HEK293 (cell line): Measurements from ENCODE around the gene NCK2.

ENCODE experiments used
- CTCF ChIA-PET: fragments of 350-600 bp; formaldehyde crosslinking; extraction: SDS; loops from one replicate; lab custom pipeline; 2021; ENCODE audit warnings: antibody characterized with exemption; lab: Yijun Ruan, JAX
- POLR2A ChIA-PET: fragments of 300-600 bp; formaldehyde crosslinking; extraction: SDS; loops from one replicate; lab custom pipeline; 2020; ENCODE audit warnings: antibody characterized with exemption, inconsistent platforms; lab: Yijun Ruan, JAX
- H3K27ac ChIP-seq: fragments of 200-500 bp; sonication (Bioruptor generic); 2 replicates; pipeline ENCODE4 v1.5.1; 2014; ENCODE audit warnings: low read depth, low read length, control low read depth, inconsistent platforms; ENCODE audit errors: extremely low read depth
- H3K36me3 ChIP-seq, 2 experiments: fragments of 200-500 bp in 1 of 2; sonication (Bioruptor generic) in 1 of 2; 1 replicate in 1 of 2; 2 replicates in 1 of 2; pipeline ENCODE4 v1.5.1; 2014 to 2017; ENCODE audit warnings: inconsistent platforms in 2 of 2, low read length in 2 of 2; ENCODE audit not compliant: control insufficient read depth in 2 of 2, insufficient read depth in 1 of 2
- H3K4me1 ChIP-seq: fragments of 200-500 bp; sonication (Bioruptor generic); 2 replicates; pipeline ENCODE4 v1.5.1; 2014; ENCODE audit warnings: mild to moderate bottlenecking, low read length, inconsistent platforms; ENCODE audit not compliant: control insufficient read depth, insufficient read depth
- H3K4me3 ChIP-seq: 2 replicates; pipeline ENCODE4 v1.5.1; 2011; ENCODE audit warnings: low read depth, mild to moderate bottlenecking, control low read depth, low read length, moderate library complexity
- H3K9me3 ChIP-seq: fragments of 200-500 bp; sonication (Bioruptor generic); 2 replicates; pipeline ENCODE4 v1.5.1; 2014; ENCODE audit warnings: low read depth, low read length, inconsistent platforms; ENCODE audit not compliant: control insufficient read depth, insufficient read depth
- BCL11A ChIP-seq: fragments of 450-650 bp; formaldehyde crosslinking; IDR thresholded peaks from 2 replicates; pipeline ENCODE4 v1.5.1; 2016; ENCODE audit warnings: low read depth, missing biosample characterization, missing genetic modification characterization
- BCL11B ChIP-seq: fragments of 450-650 bp; formaldehyde crosslinking; IDR thresholded peaks from 2 replicates; pipeline ENCODE4 v1.5.1; 2016; ENCODE audit warnings: low read depth, missing biosample characterization, missing genetic modification characterization
- GLI4 ChIP-seq: fragments of 450-650 bp; formaldehyde crosslinking; IDR thresholded peaks from 2 replicates; pipeline ENCODE4 v1.5.1; 2016; ENCODE audit warnings: missing biosample characterization, missing genetic modification characterization
- GLIS1 ChIP-seq: fragments of 450-650 bp; formaldehyde crosslinking; IDR thresholded peaks from 2 replicates; pipeline ENCODE4 v1.5.1; 2016; ENCODE audit warnings: missing biosample characterization, missing genetic modification characterization
- MZF1 ChIP-seq: fragments of 450-650 bp; formaldehyde crosslinking; IDR thresholded peaks from 2 replicates; pipeline ENCODE4 v1.5.1; 2017; ENCODE audit warnings: missing biosample characterization, missing genetic modification characterization, borderline replicate concordance
- PRDM6 ChIP-seq: fragments of 450-650 bp; formaldehyde crosslinking; IDR thresholded peaks from 2 replicates; pipeline ENCODE4 v1.5.1; 2017; ENCODE audit warnings: missing biosample characterization, missing genetic modification characterization
- SP7 ChIP-seq: fragments of 450-650 bp; formaldehyde crosslinking; IDR thresholded peaks from 2 replicates; pipeline ENCODE4 v1.5.1; 2016; ENCODE audit warnings: missing biosample characterization, missing genetic modification characterization
- ZNF19 ChIP-seq: fragments of 450-650 bp; formaldehyde crosslinking; IDR thresholded peaks from 2 replicates; pipeline ENCODE4; 2016; ENCODE audit warnings: missing biosample characterization, missing genetic modification characterization, low read depth
- ZNF211 ChIP-seq: fragments of 450-650 bp; formaldehyde crosslinking; IDR thresholded peaks from 2 replicates; pipeline ENCODE4 v1.5.1; 2016; ENCODE audit warnings: low read depth, missing biosample characterization, missing genetic modification characterization
- ZNF324 ChIP-seq: fragments of 450-650 bp; formaldehyde crosslinking; IDR thresholded peaks from 2 replicates; pipeline ENCODE4 v1.5.1; 2016; ENCODE audit warnings: missing biosample characterization, missing genetic modification characterization
- ZNF48 ChIP-seq: fragments of 450-650 bp; formaldehyde crosslinking; IDR thresholded peaks from 2 replicates; pipeline ENCODE4 v1.5.1; 2016; ENCODE audit warnings: missing biosample characterization, missing genetic modification characterization
- ZNF521 ChIP-seq: fragments of 450-650 bp; formaldehyde crosslinking; IDR thresholded peaks from 2 replicates; pipeline ENCODE4 v1.5.1; 2017; ENCODE audit warnings: missing biosample characterization, mild to moderate bottlenecking, missing genetic modification characterization
- ZNF529 ChIP-seq: fragments of 450-650 bp; formaldehyde crosslinking; IDR thresholded peaks from 2 replicates; pipeline ENCODE4 v1.5.1; 2017; ENCODE audit warnings: missing genetic modification characterization, missing biosample characterization; ENCODE audit not compliant: insufficient replicate concordance
- ZNF560 ChIP-seq: fragments of 450-650 bp; formaldehyde crosslinking; IDR thresholded peaks from 2 replicates; pipeline ENCODE4 v1.5.1; 2017; ENCODE audit warnings: missing biosample characterization, missing genetic modification characterization, borderline replicate concordance
- ZNF585B ChIP-seq: fragments of 450-650 bp; formaldehyde crosslinking; IDR thresholded peaks from 2 replicates; pipeline ENCODE4 v1.5.1; 2016; ENCODE audit warnings: missing biosample characterization, missing genetic modification characterization
- ZNF692 ChIP-seq: fragments of 450-650 bp; formaldehyde crosslinking; IDR thresholded peaks from 2 replicates; pipeline ENCODE4 v1.5.1; 2016; ENCODE audit warnings: missing biosample characterization, missing genetic modification characterization
- TF ChIP-seq, protein P1 (sequence below): fragments of 450-650 bp; formaldehyde crosslinking; IDR thresholded peaks from 2 replicates; pipeline ENCODE4 v1.5.1; 2016; ENCODE audit warnings: missing biosample characterization, missing genetic modification characterization
- TF ChIP-seq, protein P2 (sequence below): fragments of 450-650 bp; formaldehyde crosslinking; conservative IDR thresholded peaks from 2 replicates; pipeline ENCODE4 v1.5.1; 2016; ENCODE audit warnings: low read depth, missing biosample characterization, missing genetic modification characterization
- TF ChIP-seq, protein P3 (sequence below): fragments of 450-650 bp; IDR thresholded peaks from 2 replicates; pipeline ENCODE4 v1.5.1; 2018; ENCODE audit warnings: missing biosample characterization, mild to moderate bottlenecking, missing genetic modification characterization

Gene NCK2

DNA sequence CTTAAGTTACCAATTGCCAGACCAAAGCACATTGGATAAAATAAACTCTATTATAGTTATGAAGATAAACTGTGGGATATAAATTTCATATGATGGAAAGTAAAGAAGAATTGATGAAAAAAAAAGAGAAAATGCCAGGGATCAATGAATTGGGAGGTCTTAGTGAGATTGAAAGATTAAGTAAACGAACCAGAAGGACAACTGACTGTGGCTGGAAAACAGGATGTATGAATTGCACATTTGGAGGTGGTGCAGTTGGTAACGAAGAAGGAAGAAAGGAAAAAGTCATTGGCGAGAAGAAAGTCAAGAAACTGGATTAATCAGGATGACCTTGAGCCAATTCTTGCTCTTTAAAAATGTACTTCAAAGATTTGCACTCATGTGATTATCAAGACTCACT is 166.7 kb downstream of the NCK2 start:
- ChIA-PET POLR2A (no interaction called here), CTCF (no interaction called here)
- H3K36me3 ChIP-seq, result no peaks in the 10 kb centered on the region
- no peaks in the 10 kb centered on the region for H3K4me1 ChIP-seq
- H3K4me3 ChIP-seq, result no peak overlapping the region
- H3K9me3 ChIP-seq, result no peaks in the 10 kb centered on the region
- TF ChIP-seq, protein P1, sequence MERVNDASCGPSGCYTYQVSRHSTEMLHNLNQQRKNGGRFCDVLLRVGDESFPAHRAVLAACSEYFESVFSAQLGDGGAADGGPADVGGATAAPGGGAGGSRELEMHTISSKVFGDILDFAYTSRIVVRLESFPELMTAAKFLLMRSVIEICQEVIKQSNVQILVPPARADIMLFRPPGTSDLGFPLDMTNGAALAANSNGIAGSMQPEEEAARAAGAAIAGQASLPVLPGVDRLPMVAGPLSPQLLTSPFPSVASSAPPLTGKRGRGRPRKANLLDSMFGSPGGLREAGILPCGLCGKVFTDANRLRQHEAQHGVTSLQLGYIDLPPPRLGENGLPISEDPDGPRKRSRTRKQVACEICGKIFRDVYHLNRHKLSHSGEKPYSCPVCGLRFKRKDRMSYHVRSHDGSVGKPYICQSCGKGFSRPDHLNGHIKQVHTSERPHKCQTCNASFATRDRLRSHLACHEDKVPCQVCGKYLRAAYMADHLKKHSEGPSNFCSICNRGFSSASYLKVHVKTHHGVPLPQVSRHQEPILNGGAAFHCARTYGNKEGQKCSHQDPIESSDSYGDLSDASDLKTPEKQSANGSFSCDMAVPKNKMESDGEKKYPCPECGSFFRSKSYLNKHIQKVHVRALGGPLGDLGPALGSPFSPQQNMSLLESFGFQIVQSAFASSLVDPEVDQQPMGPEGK, result no peak
- TF ChIP-seq GLIS1 (tag by site-specific recombination), result no peak
- no peak for TF ChIP-seq ZNF48 (tag by site-specific recombination)
- no peak for TF ChIP-seq GLI4
- no peak for TF ChIP-seq ZNF521 (tag by site-specific recombination)
- TF ChIP-seq, protein P2, sequence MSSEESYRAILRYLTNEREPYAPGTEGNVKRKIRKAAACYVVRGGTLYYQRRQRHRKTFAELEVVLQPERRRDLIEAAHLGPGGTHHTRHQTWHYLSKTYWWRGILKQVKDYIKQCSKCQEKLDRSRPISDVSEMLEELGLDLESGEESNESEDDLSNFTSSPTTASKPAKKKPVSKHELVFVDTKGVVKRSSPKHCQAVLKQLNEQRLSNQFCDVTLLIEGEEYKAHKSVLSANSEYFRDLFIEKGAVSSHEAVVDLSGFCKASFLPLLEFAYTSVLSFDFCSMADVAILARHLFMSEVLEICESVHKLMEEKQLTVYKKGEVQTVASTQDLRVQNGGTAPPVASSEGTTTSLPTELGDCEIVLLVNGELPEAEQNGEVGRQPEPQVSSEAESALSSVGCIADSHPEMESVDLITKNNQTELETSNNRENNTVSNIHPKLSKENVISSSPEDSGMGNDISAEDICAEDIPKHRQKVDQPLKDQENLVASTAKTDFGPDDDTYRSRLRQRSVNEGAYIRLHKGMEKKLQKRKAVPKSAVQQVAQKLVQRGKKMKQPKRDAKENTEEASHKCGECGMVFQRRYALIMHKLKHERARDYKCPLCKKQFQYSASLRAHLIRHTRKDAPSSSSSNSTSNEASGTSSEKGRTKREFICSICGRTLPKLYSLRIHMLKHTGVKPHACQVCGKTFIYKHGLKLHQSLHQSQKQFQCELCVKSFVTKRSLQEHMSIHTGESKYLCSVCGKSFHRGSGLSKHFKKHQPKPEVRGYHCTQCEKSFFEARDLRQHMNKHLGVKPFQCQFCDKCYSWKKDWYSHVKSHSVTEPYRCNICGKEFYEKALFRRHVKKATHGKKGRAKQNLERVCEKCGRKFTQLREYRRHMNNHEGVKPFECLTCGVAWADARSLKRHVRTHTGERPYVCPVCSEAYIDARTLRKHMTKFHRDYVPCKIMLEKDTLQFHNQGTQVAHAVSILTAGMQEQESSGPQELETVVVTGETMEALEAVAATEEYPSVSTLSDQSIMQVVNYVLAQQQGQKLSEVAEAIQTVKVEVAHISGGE (tag by site-specific recombination), result no peak
- no peak for TF ChIP-seq ZNF585B (tag by site-specific recombination)
- no peak for TF ChIP-seq SP7 (tag by site-specific recombination)
- no peak for TF ChIP-seq MZF1 (tag by site-specific recombination)
- no peak for TF ChIP-seq ZNF692 (tag by site-specific recombination)
- TF ChIP-seq ZNF211 (tag by site-specific recombination), result no peak
- no peak for TF ChIP-seq BCL11A
- TF ChIP-seq, protein P3, sequence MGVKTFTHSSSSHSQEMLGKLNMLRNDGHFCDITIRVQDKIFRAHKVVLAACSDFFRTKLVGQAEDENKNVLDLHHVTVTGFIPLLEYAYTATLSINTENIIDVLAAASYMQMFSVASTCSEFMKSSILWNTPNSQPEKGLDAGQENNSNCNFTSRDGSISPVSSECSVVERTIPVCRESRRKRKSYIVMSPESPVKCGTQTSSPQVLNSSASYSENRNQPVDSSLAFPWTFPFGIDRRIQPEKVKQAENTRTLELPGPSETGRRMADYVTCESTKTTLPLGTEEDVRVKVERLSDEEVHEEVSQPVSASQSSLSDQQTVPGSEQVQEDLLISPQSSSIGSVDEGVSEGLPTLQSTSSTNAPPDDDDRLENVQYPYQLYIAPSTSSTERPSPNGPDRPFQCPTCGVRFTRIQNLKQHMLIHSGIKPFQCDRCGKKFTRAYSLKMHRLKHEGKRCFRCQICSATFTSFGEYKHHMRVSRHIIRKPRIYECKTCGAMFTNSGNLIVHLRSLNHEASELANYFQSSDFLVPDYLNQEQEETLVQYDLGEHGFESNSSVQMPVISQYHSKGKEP (tag by site-specific recombination), result no peak
- no peak overlapping the region for H3K27ac ChIP-seq

GRCh38 chr2:105912081-105912480 is 167.4 kb downstream of the NCK2 start:
- Histone ChIP-seq H3K4me3 (no peak overlapping the region), H3K9me3 (no peaks in the 10 kb centered on the region), H3K4me1 (no peaks in the 10 kb centered on the region), H3K27ac (no peak overlapping the region), H3K36me3 (no peaks in the 10 kb centered on the region)
- POLR2A ChIA-PET, result no interaction called here
- CTCF ChIA-PET, result no interaction called here
- TF ChIP-seq GLI4, result no peak
- TF ChIP-seq PRDM6 (tag by site-specific recombination), result no peak
- TF ChIP-seq ZNF560 (tag by site-specific recombination), result no peak
- no peak for TF ChIP-seq BCL11B (tag by site-specific recombination)
- no peak for TF ChIP-seq ZNF19 (tag by site-specific recombination)
- no peak for TF ChIP-seq ZNF324 (tag by site-specific recombination)
- TF ChIP-seq ZNF529, result no peak
